Fibroblast of lung (primary cell): ENCODE results near the gene DCPS. TPM values are rescaled to one million over a fixed set of nuclear protein-coding genes. Genes with fewer than 3 reads are reported as not detected.

Experiments
- DNase-seq, 2 donors: peaks; one replicate each; pipeline versions ENCODE4 v3.0.0 to v3.0.0-alpha.2; 2010; ENCODE audit warnings: low read depth in 2 of 2
- H2AFZ ChIP-seq: 2 replicates; pipeline ENCODE4 v1.5.1; 2012; ENCODE audit warnings: low read length, control low read depth, inconsistent platforms
- H3K27ac ChIP-seq: 2 replicates; pipeline ENCODE4 v1.5.1; 2011; ENCODE audit warnings: low read length, control low read depth; ENCODE audit not compliant: insufficient read depth
- H3K27me3 ChIP-seq: 2 replicates; pipeline ENCODE4 v1.5.1; 2011; ENCODE audit warnings: mild to moderate bottlenecking, low read length; ENCODE audit not compliant: control insufficient read depth, insufficient read depth
- H3K36me3 ChIP-seq: 2 replicates; pipeline ENCODE4 v1.5.1; 2011; ENCODE audit warnings: low read length; ENCODE audit not compliant: control insufficient read depth, insufficient read depth
- H3K4me1 ChIP-seq: 2 replicates; pipeline ENCODE4 v1.5.1; 2011; ENCODE audit warnings: low read length; ENCODE audit not compliant: control insufficient read depth, insufficient read depth; ENCODE audit errors: extremely low read depth
- H3K4me2 ChIP-seq: 2 replicates; pipeline ENCODE4 v1.5.1; 2011; ENCODE audit warnings: low read length, control low read depth; ENCODE audit not compliant: insufficient read depth; ENCODE audit errors: extremely low read depth
- H3K4me3 ChIP-seq, 4 experiments: fragments of 200-600 bp in 1 of 4; sonication (generic) in 1 of 4; replicated peaks in 1 of 4; 2 replicates each; pipeline ENCODE4 v1.5.1; 2011 to 2016; ENCODE audit warnings: low read length in 4 of 4, low read depth in 3 of 4, mild to moderate bottlenecking in 3 of 4, control low read depth in 2 of 4, inconsistent platforms in 1 of 4, mixed read lengths in 1 of 4; ENCODE audit not compliant: insufficient read depth in 1 of 4; ENCODE audit errors: control extremely low read depth in 1 of 4
- H3K79me2 ChIP-seq: 2 replicates; pipeline ENCODE4 v1.5.1; 2012; ENCODE audit warnings: mild to moderate bottlenecking, low read length, inconsistent platforms; ENCODE audit not compliant: control insufficient read depth, insufficient read depth
- H3K9ac ChIP-seq: 2 replicates; pipeline ENCODE4 v1.5.1; 2011; ENCODE audit warnings: mild to moderate bottlenecking, low read length, control low read depth; ENCODE audit not compliant: insufficient read depth
- H3K9me3 ChIP-seq: 2 replicates; pipeline ENCODE4 v1.5.1; 2012; ENCODE audit warnings: low read depth, low read length; ENCODE audit not compliant: control insufficient read depth, insufficient read depth
- H4K20me1 ChIP-seq: 2 replicates; pipeline ENCODE4 v1.5.1; 2011; ENCODE audit warnings: low read length; ENCODE audit not compliant: control insufficient read depth, insufficient read depth; ENCODE audit errors: extremely low read depth
- CTCF ChIP-seq, 2 donors: IDR thresholded peaks in 1 of 2; conservative IDR thresholded peaks in 1 of 2; 1 replicate in 1 of 2; 2 replicates in 1 of 2; pipeline ENCODE4 v1.5.1; 2011 to 2012; ENCODE audit warnings: low read length in 2 of 2, control low read depth in 1 of 2, inconsistent platforms in 1 of 2, low read depth in 1 of 2, mild to moderate bottlenecking in 1 of 2
- EZH2 ChIP-seq: IDR thresholded peaks from 2 replicates; pipeline ENCODE4 v1.5.1; 2012; ENCODE audit warnings: low read length, control low read depth, mild to moderate bottlenecking; ENCODE audit errors: missing control alignments
- polyA plus RNA-seq, 2 donors: library from polyadenylated mRNA; depleted of rRNA in 1 of 2; stranded (reverse) in 1 of 2; unstranded in 1 of 2; fragments of >200 nt; gene quantifications; 2 replicates each; pipeline ENCODE4 v1.2.1, GENCODE V29; 2011 to 2012; ENCODE audit warnings: missing spikeins in 1 of 2
- total RNA-seq: library from RNA; depleted of rRNA; stranded (reverse); fragments of >200 nt; gene quantifications from 2 replicates; pipeline ENCODE4 v1.2.1, GENCODE V29; 2014

The DCPS gene
- total and polyA plus RNA-seq, 2 donors (not counting 1 experiment from before 2014, with no cell fraction given) = 13.0 to 22.7 TPM

GRCh38 chr11:126262216-126262615 is 41.6 kb upstream of the DCPS start:
- Histone ChIP-seq H2AFZ (no peak overlapping the region), H3K9ac (no peak overlapping the region), H3K4me2 (no peak overlapping the region), H3K4me1 (peaks cover 3% of the 10 kb centered on the region), H3K79me2 (peaks cover 3% of the 10 kb centered on the region), H3K36me3 (peaks cover 45% of the 10 kb centered on the region), H3K4me3 (no peak overlapping the region), H3K27me3 (no peaks in the 10 kb centered on the region), H3K9me3 (no peaks in the 10 kb centered on the region), H3K27ac (no peak overlapping the region), H4K20me1 (no peaks in the 10 kb centered on the region)
- no peak for TF ChIP-seq EZH2
- no peak for TF ChIP-seq CTCF (conservative IDR thresholded peaks at IDR 0.05 in 1 of 2, IDR thresholded peaks at IDR 0.05 in 1 of 2; ENCODE audit: low read depth in 1 of 2, low read length in 2 of 2)
- DNase-seq = no peak

- Histone ChIP-seq H2AFZ (no peak overlapping the region), H3K27me3 (no peaks in the 10 kb centered on the region), H3K27ac (no peak overlapping the region), H3K9ac (no peak overlapping the region), H3K79me2 (peaks cover 15% of the 10 kb centered on the region), H4K20me1 (no peaks in the 10 kb centered on the region), H3K4me3 (no peak overlapping the region), H3K36me3 (peaks cover 43% of the 10 kb centered on the region), H3K9me3 (no peaks in the 10 kb centered on the region), H3K4me2 (no peak overlapping the region), H3K4me1 (peaks cover 2% of the 10 kb centered on the region)
- no peak for TF ChIP-seq EZH2
- TF ChIP-seq CTCF (conservative IDR thresholded peaks at IDR 0.05 in 1 of 2, IDR thresholded peaks at IDR 0.05 in 1 of 2; ENCODE audit: low read depth in 1 of 2, low read length in 2 of 2) = no peak
- DNase-seq = no peak
These were observed 40.4 kb upstream of the DCPS start for GRCh38 chr11:126263489-126263888.

GRCh38 chr11:126265811-126266210 is 38.0 kb upstream of the DCPS start:
- Histone ChIP-seq H4K20me1 (no peaks in the 10 kb centered on the region), H3K9ac (no peak overlapping the region), H3K4me1 (peaks cover 2% of the 10 kb centered on the region), H3K9me3 (no peaks in the 10 kb centered on the region), H3K4me2 (no peak overlapping the region), H3K27me3 (no peaks in the 10 kb centered on the region), H3K27ac (no peak overlapping the region), H3K36me3 (peaks cover 41% of the 10 kb centered on the region), H3K4me3 (no peak overlapping the region), H3K79me2 (peaks cover 26% of the 10 kb centered on the region), H2AFZ (no peak overlapping the region)
- DNase-seq = peak; percentile 9 to 10
- TF ChIP-seq CTCF (conservative IDR thresholded peaks at IDR 0.05 in 1 of 2, IDR thresholded peaks at IDR 0.05 in 1 of 2; ENCODE audit: low read depth in 1 of 2, low read length in 2 of 2) (no peak), EZH2 (no peak)
